H9 (cell line): ENCODE results near the gene LAMB4. TPM values are rescaled to one million over a fixed set of nuclear protein-coding genes. Genes with fewer than 3 reads are reported as not detected.

Experiments used
- DNase-seq: peaks from one replicate; pipeline ENCODE4 v3.0.0-alpha.2; 2017
- H2AFZ ChIP-seq: one replicate; pipeline ENCODE4 v1.6.1; 2013; ENCODE audit warnings: mild to moderate bottlenecking, low read length, control low read depth, moderate library complexity
- H2AK5ac ChIP-seq: 2 replicates; pipeline ENCODE4 v1.6.1; 2013; ENCODE audit warnings: low read length, control low read depth, mixed read lengths; ENCODE audit not compliant: insufficient read length
- H2BK120ac ChIP-seq: one replicate; pipeline ENCODE4 v1.6.1; 2013; ENCODE audit warnings: low read depth, mild to moderate bottlenecking, low read length, control low read depth, inconsistent platforms; ENCODE audit not compliant: poor library complexity, severe bottlenecking
- H2BK12ac ChIP-seq: 2 replicates; pipeline ENCODE4 v1.6.1; 2013; ENCODE audit warnings: low read length, control low read depth, mixed read lengths, low read depth; ENCODE audit not compliant: insufficient read length
- H2BK15ac ChIP-seq: 2 replicates; pipeline ENCODE4 v1.6.1; 2013; ENCODE audit warnings: low read depth, low read length, control low read depth
- H2BK20ac ChIP-seq: one replicate; pipeline ENCODE4 v1.6.1; 2013; ENCODE audit warnings: low read depth, mild to moderate bottlenecking, low read length, control low read depth, inconsistent platforms; ENCODE audit not compliant: poor library complexity, severe bottlenecking
- H2BK5ac ChIP-seq: 2 replicates; pipeline ENCODE4 v1.6.1; 2013; ENCODE audit warnings: low read length, control low read depth, mixed read lengths; ENCODE audit not compliant: insufficient read length
- H3K14ac ChIP-seq: 2 replicates; pipeline ENCODE4 v1.6.1; 2013; ENCODE audit warnings: low read length, control low read depth; ENCODE audit not compliant: insufficient read depth
- H3K18ac ChIP-seq: 2 replicates; pipeline ENCODE4 v1.6.1; 2013; ENCODE audit warnings: low read depth, mild to moderate bottlenecking, mixed read lengths, low read length, control low read depth; ENCODE audit not compliant: insufficient read length
- H3K23ac ChIP-seq: 2 replicates; pipeline ENCODE4 v1.6.1; 2013; ENCODE audit warnings: low read length, control low read depth, mixed read lengths, low read depth; ENCODE audit not compliant: insufficient read length
- H3K23me2 ChIP-seq: 2 replicates; pipeline ENCODE4 v1.6.1; 2013; ENCODE audit warnings: low read depth, mild to moderate bottlenecking, mixed read lengths, low read length, control low read depth; ENCODE audit not compliant: insufficient read length, poor library complexity, severe bottlenecking
- H3K27ac ChIP-seq: 2 replicates; pipeline ENCODE4 v1.5.1; 2013; ENCODE audit warnings: low read length, control low read depth, mixed read lengths, low read depth; ENCODE audit not compliant: insufficient read length
- H3K27me3 ChIP-seq: 2 replicates; pipeline ENCODE4 v1.6.1; 2013; ENCODE audit warnings: low read length, control low read depth, inconsistent platforms; ENCODE audit not compliant: insufficient read depth
- H3K4ac ChIP-seq: 2 replicates; pipeline ENCODE4 v1.6.1; 2013; ENCODE audit warnings: low read depth, mild to moderate bottlenecking, control low read depth, inconsistent platforms, low read length, moderate library complexity
- H3K4me1 ChIP-seq: 2 replicates; pipeline ENCODE4 v1.6.1; 2013; ENCODE audit warnings: low read length, control low read depth, inconsistent platforms; ENCODE audit not compliant: insufficient read depth
- H3K4me2 ChIP-seq: 2 replicates; pipeline ENCODE4 v1.6.1; 2013; ENCODE audit warnings: low read length, control low read depth, mixed read lengths; ENCODE audit not compliant: insufficient read length, insufficient read depth
- H3K56ac ChIP-seq: 2 replicates; pipeline ENCODE4 v1.6.1; 2013; ENCODE audit warnings: low read depth, mild to moderate bottlenecking, mixed read lengths, low read length, control low read depth; ENCODE audit not compliant: insufficient read length
- H3K79me1 ChIP-seq: 2 replicates; pipeline ENCODE4 v1.6.1; 2013; ENCODE audit warnings: low read depth, mild to moderate bottlenecking, moderate library complexity, low read length, control low read depth, inconsistent platforms; ENCODE audit not compliant: insufficient read depth, poor library complexity, severe bottlenecking
- H3K79me2 ChIP-seq: 2 replicates; pipeline ENCODE4 v1.6.1; 2013; ENCODE audit warnings: low read length, control low read depth, inconsistent platforms; ENCODE audit not compliant: insufficient read depth
- H3K9ac ChIP-seq: 2 replicates; pipeline ENCODE4 v1.6.1; 2013; ENCODE audit warnings: low read length, control low read depth, mixed read lengths; ENCODE audit not compliant: insufficient read length; ENCODE audit errors: extremely low read depth
- H3K9me3 ChIP-seq: one replicate; pipeline ENCODE4 v1.6.1; 2013; ENCODE audit warnings: low read depth, low read length, inconsistent platforms; ENCODE audit not compliant: control insufficient read depth
- H3T11ph ChIP-seq: one replicate; pipeline ENCODE4 v1.6.1; 2013; ENCODE audit warnings: mild to moderate bottlenecking, low read length, control low read depth, inconsistent platforms
- H4K20me1 ChIP-seq: one replicate; pipeline ENCODE4 v1.6.1; 2013; ENCODE audit not compliant: control insufficient read depth, insufficient read length, insufficient read depth
- H4K5ac ChIP-seq: 2 replicates; pipeline ENCODE4 v1.6.1; 2013; ENCODE audit warnings: low read depth, mild to moderate bottlenecking, mixed read lengths, low read length, control low read depth; ENCODE audit not compliant: insufficient read length
- H4K8ac ChIP-seq: replicated peaks from 2 replicates; pipeline ENCODE4 v1.6.1; 2013; ENCODE audit warnings: low read length, control low read depth, mixed read lengths, low read depth; ENCODE audit not compliant: insufficient read length
- H4K91ac ChIP-seq: 2 replicates; pipeline ENCODE4 v1.6.1; 2013; ENCODE audit warnings: low read depth, mild to moderate bottlenecking, moderate library complexity, mixed read lengths, low read length, control low read depth; ENCODE audit not compliant: insufficient read length
- H3K27ac Mint-ChIP-seq, 3 experiments: 2 replicates in 2 of 3; 3 replicates in 1 of 3; pipeline ENCODE4 v1.8.0; 2020 to 2021; ENCODE audit warnings: mixed read lengths in 3 of 3, mild to moderate bottlenecking in 1 of 3, moderate library complexity in 1 of 3
- H3K27me3 Mint-ChIP-seq: 2 replicates; pipeline ENCODE4 v1.8.0; 2021; ENCODE audit warnings: low read depth, mild to moderate bottlenecking, moderate library complexity, mixed read lengths
- H3K36me3 Mint-ChIP-seq, 3 experiments: 2 replicates in 2 of 3; 3 replicates in 1 of 3; pipeline ENCODE4 v1.8.0; 2020 to 2021; ENCODE audit warnings: low read depth in 3 of 3, mixed read lengths in 3 of 3; ENCODE audit not compliant: insufficient read depth in 1 of 3
- H3K4me1 Mint-ChIP-seq, 2 experiments: 2 replicates each; pipeline ENCODE4 v1.8.0; 2020; ENCODE audit warnings: mixed read lengths in 2 of 2
- H3K4me3 Mint-ChIP-seq, 2 experiments: 2 replicates in 1 of 2; 3 replicates in 1 of 2; pipeline ENCODE4 v1.8.0; 2020 to 2021; ENCODE audit warnings: mild to moderate bottlenecking in 2 of 2, mixed read lengths in 2 of 2, moderate library complexity in 1 of 2
- H3K9me3 Mint-ChIP-seq, 2 experiments: 2 replicates in 1 of 2; 3 replicates in 1 of 2; pipeline ENCODE4 v1.8.0; 2020; ENCODE audit warnings: mild to moderate bottlenecking in 2 of 2, mixed read lengths in 2 of 2, moderate library complexity in 1 of 2
- WGBS: extraction: QIAGEN DNeasy Blood & Tissue Kit; methylation state at CpG from one replicate; pipeline ENCODE4 v1.1.7; 2013; ENCODE audit warnings: missing lambda C conversion rate, low lambda C conversion rate, mixed read lengths; ENCODE audit not compliant: insufficient read length; ENCODE audit errors: extremely low coverage; 5-methylcytosine and 5-hydroxymethylcytosine counted together
- total RNA-seq: library from RNA; stranded (reverse); gene quantifications from 2 replicates; pipeline ENCODE4 v1.2.1, GENCODE V29; 2021
- TF ChIP-seq, protein P1 (sequence below): fragments of 200-600 bp; sonication (generic); conservative IDR thresholded peaks from 3 replicates; pipeline ENCODE4 v1.8.0; 2021; ENCODE audit warnings: antibody characterized with exemption, mild to moderate bottlenecking

Gene LAMB4
- total RNA-seq, 1 experiment from 2014 or later, result not detected

GRCh38 chr7:108097703-108098102, 32.5 kb downstream of the LAMB4 start:
- H3K27me3 ChIP-seq, result no peaks in the 10 kb centered on the region
- no peak overlapping the region for H4K91ac ChIP-seq
- no peak overlapping the region for H2BK15ac ChIP-seq
- Mint-ChIP-seq H3K27ac (no peak overlapping the region), H3K27me3 (no peaks in the 10 kb centered on the region; the same call in 1 of the 2 replicates), H3K4me3 (no peak overlapping the region), H3K36me3 (no peaks in the 10 kb centered on the region), H3K9me3 (no peaks in the 10 kb centered on the region), H3K4me1 (peaks cover 3 to 10% of the 10 kb centered on the region in 2 experiments)
- no peak overlapping the region for H3K27ac ChIP-seq
- H3K9ac ChIP-seq, result no peak overlapping the region
- no CpG with 5 or more reads among the region's 7 CpGs for WGBS
- H3K56ac ChIP-seq, result no peak overlapping the region
- no peak overlapping the region for H3K4me2 ChIP-seq
- H4K20me1 ChIP-seq, result no peaks in the 10 kb centered on the region
- H3K23ac ChIP-seq, result no peak overlapping the region
- no peak overlapping the region for H2BK120ac ChIP-seq
- no peak overlapping the region for H3K4ac ChIP-seq
- TF ChIP-seq, protein P1, sequence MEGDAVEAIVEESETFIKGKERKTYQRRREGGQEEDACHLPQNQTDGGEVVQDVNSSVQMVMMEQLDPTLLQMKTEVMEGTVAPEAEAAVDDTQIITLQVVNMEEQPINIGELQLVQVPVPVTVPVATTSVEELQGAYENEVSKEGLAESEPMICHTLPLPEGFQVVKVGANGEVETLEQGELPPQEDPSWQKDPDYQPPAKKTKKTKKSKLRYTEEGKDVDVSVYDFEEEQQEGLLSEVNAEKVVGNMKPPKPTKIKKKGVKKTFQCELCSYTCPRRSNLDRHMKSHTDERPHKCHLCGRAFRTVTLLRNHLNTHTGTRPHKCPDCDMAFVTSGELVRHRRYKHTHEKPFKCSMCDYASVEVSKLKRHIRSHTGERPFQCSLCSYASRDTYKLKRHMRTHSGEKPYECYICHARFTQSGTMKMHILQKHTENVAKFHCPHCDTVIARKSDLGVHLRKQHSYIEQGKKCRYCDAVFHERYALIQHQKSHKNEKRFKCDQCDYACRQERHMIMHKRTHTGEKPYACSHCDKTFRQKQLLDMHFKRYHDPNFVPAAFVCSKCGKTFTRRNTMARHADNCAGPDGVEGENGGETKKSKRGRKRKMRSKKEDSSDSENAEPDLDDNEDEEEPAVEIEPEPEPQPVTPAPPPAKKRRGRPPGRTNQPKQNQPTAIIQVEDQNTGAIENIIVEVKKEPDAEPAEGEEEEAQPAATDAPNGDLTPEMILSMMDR, result peak; percentile 47
- no peak overlapping the region for H2AFZ ChIP-seq
- no peaks in the 10 kb centered on the region for H3K79me1 ChIP-seq
- no peak overlapping the region for H3T11ph ChIP-seq
- no peaks in the 10 kb centered on the region for H3K4me1 ChIP-seq
- H3K79me2 ChIP-seq, result no peaks in the 10 kb centered on the region
- no peak overlapping the region for H2BK12ac ChIP-seq
- H4K8ac ChIP-seq, result no peak overlapping the region
- H3K23me2 ChIP-seq, result no peaks in the 10 kb centered on the region
- no peak overlapping the region for H3K14ac ChIP-seq
- no peak overlapping the region for H2BK20ac ChIP-seq
- no peak overlapping the region for H2AK5ac ChIP-seq
- no peak for DNase-seq
- no peak overlapping the region for H4K5ac ChIP-seq
- no peak overlapping the region for H2BK5ac ChIP-seq
- H3K18ac ChIP-seq, result no peak overlapping the region
- H3K9me3 ChIP-seq, result no peaks in the 10 kb centered on the region
